Measurements from ENCODE around the gene PLK4.

Gene PLK4

GRCh38 chr4:127849505-127850234, 31.0 kb upstream of the PLK4 start:
- no peak for DNase-seq (ENCODE audit: low read depth, low spot score)
- no peak overlapping the region for H3K4me3 ChIP-seq (ENCODE audit: low read depth, low read length)
- no peak for TF ChIP-seq CTCF (IDR thresholded peaks at IDR 0.05; ENCODE audit: insufficient read depth, low read length, missing control alignments)
- CTCF ChIA-PET = no interaction called here
- POLR2A ChIA-PET = no interaction called here

DNA sequence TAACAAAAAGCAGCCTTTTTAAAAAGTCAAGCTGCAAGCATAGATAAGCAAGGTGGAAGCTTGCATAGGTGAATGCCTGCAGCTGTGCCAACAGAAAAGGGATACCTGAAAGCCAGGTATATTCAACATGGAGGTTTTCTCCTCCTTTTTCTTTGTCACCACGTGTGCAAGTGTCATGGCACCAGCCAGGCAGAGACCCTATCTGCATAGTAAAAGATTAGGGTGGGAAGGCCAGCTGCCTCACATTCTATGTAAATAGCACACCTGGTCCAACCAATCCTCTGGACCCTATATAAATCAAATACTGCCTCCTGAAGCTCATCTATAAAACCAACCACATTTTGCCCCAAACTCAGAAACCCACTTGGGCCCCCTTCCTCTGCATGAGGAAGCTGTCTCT, 28.0 kb upstream of the PLK4 start:
- no peak overlapping the region for H3K4me3 ChIP-seq (ENCODE audit: low read depth, low read length)
- DNase-seq (ENCODE audit: low read depth, low spot score) = no peak
- ChIA-PET POLR2A (interaction anchor here (0.6 kb wide), 1 partner anchor 84 kb away, joined by 3 read pairs; no protein-coding TSS in a partner anchor), CTCF (no interaction called here)
- no peak for TF ChIP-seq CTCF (IDR thresholded peaks at IDR 0.05; ENCODE audit: insufficient read depth, low read length, missing control alignments)

GRCh38 chr4:127856196-127856812, 24.4 kb upstream of the PLK4 start:
- no peak overlapping the region for H3K4me3 ChIP-seq (ENCODE audit: low read depth, low read length)
- POLR2A ChIA-PET = interaction anchor here (1.0 kb wide), 1 partner anchor 205 kb away, joined by 3 read pairs; the partner anchor contains the start of gene LARP1B
- DNase-seq (ENCODE audit: low read depth, low spot score) = no peak
- CTCF ChIA-PET = no interaction called here
- TF ChIP-seq CTCF (IDR thresholded peaks at IDR 0.05; ENCODE audit: insufficient read depth, low read length, missing control alignments) = no peak

DNA sequence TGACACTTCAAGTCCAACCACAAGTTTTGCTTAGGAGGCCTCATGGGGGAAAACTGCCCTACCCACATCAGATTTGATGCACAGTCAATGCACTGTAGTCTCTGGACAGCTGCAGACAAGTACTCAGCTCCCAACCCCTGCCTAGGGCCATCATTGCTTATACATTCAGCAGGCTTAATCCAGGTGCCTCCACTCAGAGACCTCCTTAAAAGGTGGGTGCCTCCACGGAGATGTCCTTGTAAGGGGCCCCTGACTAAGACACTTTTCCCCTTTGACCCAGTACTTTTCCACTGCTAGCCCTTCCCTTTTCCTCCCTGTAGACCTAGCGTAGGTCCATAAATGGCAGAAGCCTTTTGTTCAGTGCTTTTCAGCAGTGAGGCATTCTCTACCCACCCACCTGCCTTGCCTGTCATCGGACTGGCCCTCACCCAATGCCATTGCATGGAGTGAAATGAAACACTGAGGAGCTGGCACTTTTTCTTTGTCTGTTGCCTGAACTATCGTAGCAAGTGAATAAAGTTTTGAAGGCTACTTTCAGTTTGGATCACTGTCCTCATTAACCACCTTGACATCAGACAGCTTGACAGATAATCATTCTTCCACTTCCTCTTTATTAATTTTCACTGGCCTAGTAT, 23.8 kb upstream of the PLK4 start:
- ChIA-PET CTCF (no interaction called here), POLR2A (interaction anchor here (1.0 kb wide), 1 partner anchor 204 kb away, joined by 3 read pairs; the partner anchor contains the start of gene LARP1B)
- DNase-seq (ENCODE audit: low read depth, low spot score) = peak; percentile 80
- no peak overlapping the region for H3K4me3 ChIP-seq (ENCODE audit: low read depth, low read length)
- no peak for TF ChIP-seq CTCF (IDR thresholded peaks at IDR 0.05; ENCODE audit: insufficient read depth, low read length, missing control alignments)

GRCh38 chr4:127857641-127858040, 23.1 kb upstream of the PLK4 start:
- DNase-seq (ENCODE audit: low read depth, low spot score) = no peak
- no peak for TF ChIP-seq CTCF (IDR thresholded peaks at IDR 0.05; ENCODE audit: insufficient read depth, low read length, missing control alignments)
- ChIA-PET POLR2A (no interaction called here), CTCF (no interaction called here)
- no peak overlapping the region for H3K4me3 ChIP-seq (ENCODE audit: low read depth, low read length)

DNA sequence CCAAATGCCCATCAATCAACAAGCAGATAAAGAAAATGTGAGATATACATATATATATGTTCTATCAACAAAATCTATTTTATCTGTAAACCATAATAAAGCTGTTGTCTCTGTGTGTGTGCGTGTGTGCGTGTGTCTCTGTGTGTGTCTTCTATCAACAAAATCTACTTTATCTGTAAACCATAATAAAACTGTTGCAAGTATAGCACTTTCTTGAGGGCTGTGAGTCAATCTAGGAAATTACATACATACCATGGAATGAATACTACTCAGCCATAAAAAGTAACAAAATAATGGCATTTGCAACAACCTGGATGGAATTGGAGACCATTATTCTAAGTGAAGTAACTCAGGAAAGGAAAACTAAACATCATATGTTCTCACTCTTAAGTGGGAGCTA, 12.5 kb upstream of the PLK4 start:
- no peak for DNase-seq (ENCODE audit: low read depth, low spot score)
- POLR2A ChIA-PET = no interaction called here
- no peak overlapping the region for H3K4me3 ChIP-seq (ENCODE audit: low read depth, low read length)
- CTCF ChIA-PET = interaction anchor here (0.6 kb wide), 1 partner anchor 1896 kb away, joined by 3 read pairs; no protein-coding TSS in a partner anchor
- TF ChIP-seq CTCF (IDR thresholded peaks at IDR 0.05; ENCODE audit: insufficient read depth, low read length, missing control alignments) = no peak

Data from AG04449 (cell line).